NCI-H2081 (cell line): Measurements from ENCODE around the gene CD79A.
"Not testable (repeated sequence)": the region's sequence is repeated elsewhere in the genome, so short reads cannot be mapped to it uniquely, and the experiment has no call there.

ENCODE experiments used
- DNase-seq, 2 experiments: peaks; one replicate each; lab custom pipeline; 2025; lab: John Stamatoyannopoulos, UW

CD79A gene

GRCh38 chr19:41905273-41906002 lies 28.4 kb downstream of the CD79A start:
- DNase-seq: no peak

- no peak for DNase-seq
Observed at GRCh38 chr19:41906271-41906670, 29.2 kb downstream of the CD79A start.

- no peak for DNase-seq
Observed at GRCh38 chr19:41906916-41907680, 30.0 kb downstream of the CD79A start.

GRCh38 chr19:41907994-41908615 lies 31.0 kb downstream of the CD79A start:
- no peak for DNase-seq

GRCh38 chr19:41908724-41909464 lies 31.8 kb downstream of the CD79A start:
- no peak for DNase-seq

- DNase-seq: no peak
Observed at GRCh38 chr19:41909706-41910105, 32.6 kb downstream of the CD79A start.

GRCh38 chr19:41910240-41910991 lies 33.3 kb downstream of the CD79A start:
- no peak for DNase-seq

- DNase-seq: no peak
Observed at GRCh38 chr19:41910992-41911888, 34.2 kb downstream of the CD79A start.

- DNase-seq: no peak
Observed at GRCh38 chr19:41911889-41912731, 35.0 kb downstream of the CD79A start.

- no peak for DNase-seq
Observed at GRCh38 chr19:41912899-41913537, 35.9 kb downstream of the CD79A start.

- no peak for DNase-seq
Observed at GRCh38 chr19:41913538-41914423, 36.7 kb downstream of the CD79A start.

- DNase-seq: not testable (repeated sequence)
Observed at GRCh38 chr19:41914424-41914834, 37.4 kb downstream of the CD79A start.

GRCh38 chr19:41915021-41915775 lies 38.1 kb downstream of the CD79A start:
- DNase-seq: no peak

- no peak for DNase-seq
Observed at GRCh38 chr19:41915776-41916414, 38.8 kb downstream of the CD79A start.

- DNase-seq: no peak
Observed at GRCh38 chr19:41917676-41918075, 40.6 kb downstream of the CD79A start.

- DNase-seq: no peak
Observed at GRCh38 chr19:41918095-41918494, 41.0 kb downstream of the CD79A start.
